Left ventricle myocardium inferior (tissue), 1 donor: ENCODE data around the gene DCUN1D1. TPM values are rescaled to one million over a fixed set of nuclear protein-coding genes. Genes with fewer than 3 reads are reported as not detected.

ENCODE experiments used
- DNase-seq: peaks from one replicate; pipeline ENCODE4 v3.0.0-alpha.2; 2020
- H3K27ac ChIP-seq: fragments of 200-600 bp; replicated peaks from 2 replicates; pipeline ENCODE4 v1.8.0; 2021
- H3K27me3 ChIP-seq: fragments of 200-600 bp; 2 replicates; pipeline ENCODE4 v1.8.0; 2021; ENCODE audit warnings: low read depth
- H3K36me3 ChIP-seq: fragments of 200-600 bp; 2 replicates; pipeline ENCODE4 v1.8.0; 2021
- H3K4me1 ChIP-seq: fragments of 200-600 bp; 2 replicates; pipeline ENCODE4 v1.8.0; 2021
- H3K4me3 ChIP-seq: fragments of 200-600 bp; 2 replicates; pipeline ENCODE4 v1.8.0; 2021; ENCODE audit warnings: mild to moderate bottlenecking, moderate library complexity
- H3K9me3 ChIP-seq: fragments of 200-600 bp; replicated peaks from 2 replicates; pipeline ENCODE4 v1.8.0; 2021
- CTCF ChIP-seq: fragments of 200-600 bp; IDR thresholded peaks from 2 replicates; pipeline ENCODE4 v1.8.0; 2021; ENCODE audit warnings: antibody characterized with exemption, mild to moderate bottlenecking, borderline replicate concordance
- intact Hi-C: fragments of 100-400 bp; cut with micrococcal nuclease; formaldehyde crosslinking; loops from one replicate; pipeline ENCODE4 v1.11.0; 2022
- total RNA-seq: library from RNA; stranded (reverse); fragmentation: NEBNext Ultra II Directional; extraction: Animal tissue kit (Norgen Biotek cat#: 25700); gene quantifications from one replicate; pipeline ENCODE4 v1.2.1, GENCODE V29; 2021
- donor health status: DM: no; HTN: yes; CAD: no; lungs with severe emphysema.

The DCUN1D1 gene
- total RNA-seq, 1 donor from 2014 or later = 31.7 TPM

- no peak overlapping the region for H3K27ac ChIP-seq
- no peak for DNase-seq
- H3K9me3 ChIP-seq = no peaks in the 10 kb centered on the region
- intact Hi-C loops = no loop called here
- H3K27me3 ChIP-seq = no peaks in the 10 kb centered on the region
- no peak for TF ChIP-seq CTCF
- H3K36me3 ChIP-seq = peaks cover 71% of the 10 kb centered on the region
- H3K4me3 ChIP-seq = no peak overlapping the region
- no peaks in the 10 kb centered on the region for H3K4me1 ChIP-seq
These were observed 34.8 kb upstream of the DCUN1D1 start for GRCh38 chr3:183015185-183015584.

GRCh38 chr3:183013856-183014255 is 33.5 kb upstream of the DCUN1D1 start:
- intact Hi-C loops = no loop called here
- Histone ChIP-seq H3K4me1 (no peaks in the 10 kb centered on the region), H3K9me3 (no peaks in the 10 kb centered on the region), H3K27ac (no peak overlapping the region), H3K36me3 (peaks cover 57% of the 10 kb centered on the region), H3K27me3 (no peaks in the 10 kb centered on the region), H3K4me3 (no peak overlapping the region)
- no peak for DNase-seq
- TF ChIP-seq CTCF = no peak

- Histone ChIP-seq H3K4me3 (no peak overlapping the region), H3K9me3 (no peaks in the 10 kb centered on the region), H3K27ac (no peak overlapping the region), H3K36me3 (peaks cover 52% of the 10 kb centered on the region), H3K4me1 (no peaks in the 10 kb centered on the region), H3K27me3 (no peaks in the 10 kb centered on the region)
- intact Hi-C loops = no loop called here
- TF ChIP-seq CTCF = no peak
- DNase-seq = no peak
These were observed 32.7 kb upstream of the DCUN1D1 start for GRCh38 chr3:183013074-183013473.

- Histone ChIP-seq H3K27me3 (no peaks in the 10 kb centered on the region), H3K4me1 (no peaks in the 10 kb centered on the region), H3K9me3 (no peaks in the 10 kb centered on the region), H3K27ac (no peak overlapping the region), H3K4me3 (no peak overlapping the region), H3K36me3 (peaks cover 23% of the 10 kb centered on the region)
- no peak for TF ChIP-seq CTCF
- DNase-seq = no peak
- intact Hi-C loops = no loop called here
These were observed 28.5 kb upstream of the DCUN1D1 start for GRCh38 chr3:183008800-183009199.

- Histone ChIP-seq H3K9me3 (no peaks in the 10 kb centered on the region), H3K4me3 (no peak overlapping the region), H3K36me3 (peaks cover 18% of the 10 kb centered on the region), H3K27me3 (no peaks in the 10 kb centered on the region), H3K27ac (no peak overlapping the region), H3K4me1 (no peaks in the 10 kb centered on the region)
- intact Hi-C loops = no loop called here
- DNase-seq = no peak
- no peak for TF ChIP-seq CTCF
These were observed 28.0 kb upstream of the DCUN1D1 start for GRCh38 chr3:183008303-183008702.
